Activated naive CD8-positive, alpha-beta T cell treated with anti-CD3 and anti-CD28 coated beads, Interleukin-2, amount 50 U/mL, for 24 hours (primary cell): ENCODE measurements around the gene TRPC3.

Experiments
- ATAC-seq: fragments of 150-1000 bp; cut with Tn5 transposase; one replicate; pipeline ENCODE4 v1.10.0; 2021
- DNase-seq: peaks from one replicate; pipeline ENCODE4 v3.0.0; 2021
- H3K27ac Mint-ChIP-seq: one replicate; pipeline ENCODE4 v1.8.0; 2021; ENCODE audit warnings: mild to moderate bottlenecking, mixed read lengths
- H3K27me3 Mint-ChIP-seq: one replicate; pipeline ENCODE4 v1.8.0; 2021; ENCODE audit warnings: mixed read lengths
- H3K36me3 Mint-ChIP-seq: one replicate; pipeline ENCODE4 v1.8.0; 2021; ENCODE audit warnings: low read depth, mixed read lengths
- H3K4me1 Mint-ChIP-seq: one replicate; pipeline ENCODE4 v1.8.0; 2021; ENCODE audit warnings: mixed read lengths
- H3K4me3 Mint-ChIP-seq: one replicate; pipeline ENCODE4 v1.8.0; 2021; ENCODE audit warnings: mild to moderate bottlenecking, moderate library complexity, mixed read lengths
- H3K9me3 Mint-ChIP-seq: one replicate; pipeline ENCODE4 v1.8.0; 2021; ENCODE audit warnings: mixed read lengths

TRPC3 gene

DNA sequence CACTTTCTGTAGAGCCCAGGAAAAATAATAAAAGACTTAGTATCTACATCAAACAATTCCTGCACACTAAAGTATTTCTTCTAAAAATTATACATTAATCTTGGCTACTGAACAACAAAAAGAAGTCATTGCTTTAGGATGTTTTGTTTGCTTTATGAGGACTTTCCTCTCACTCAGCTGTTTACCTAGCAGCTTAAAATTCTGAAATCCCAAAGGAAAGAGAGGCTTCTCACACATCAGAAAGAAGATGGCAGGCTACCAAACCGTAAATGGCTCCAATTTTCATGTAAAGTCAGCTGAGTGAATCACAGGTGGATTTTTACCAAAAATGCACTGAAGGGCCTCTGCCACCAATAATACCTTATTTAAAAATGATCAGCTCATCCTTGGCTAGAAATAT, 9.0 kb upstream of the TRPC3 start:
- Mint-ChIP-seq H3K36me3 (no peaks in the 10 kb centered on the region), H3K27me3 (peaks cover 19% of the 10 kb centered on the region), H3K9me3 (no peaks in the 10 kb centered on the region), H3K4me3 (no peak overlapping the region), H3K27ac (no peak overlapping the region), H3K4me1 (no peaks in the 10 kb centered on the region)
- DNase-seq (no peak), ATAC-seq (no peak)

DNA sequence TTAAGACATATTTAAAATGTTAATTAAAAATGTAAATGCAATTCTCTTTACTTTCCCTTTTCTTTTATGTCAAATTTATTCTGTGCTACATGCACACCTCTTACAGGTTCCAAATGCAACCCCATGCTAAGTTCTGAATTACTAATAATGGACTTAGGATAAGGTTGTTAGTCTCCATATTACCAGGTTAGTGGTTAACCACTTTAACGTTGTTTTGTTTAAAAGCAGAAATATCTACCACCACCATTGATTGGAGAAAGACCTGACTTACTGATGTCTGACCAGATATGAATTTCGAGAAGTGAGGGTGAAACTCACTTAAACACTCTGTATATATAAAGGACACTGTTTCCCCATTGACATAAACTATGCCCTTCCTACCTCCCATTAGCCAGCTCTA, 6.9 kb upstream of the TRPC3 start:
- DNase-seq, result no peak
- H3K27ac Mint-ChIP-seq, result no peak overlapping the region
- no peak for ATAC-seq
- H3K4me1 Mint-ChIP-seq, result no peaks in the 10 kb centered on the region
- H3K27me3 Mint-ChIP-seq, result peaks cover 12% of the 10 kb centered on the region
- H3K9me3 Mint-ChIP-seq, result no peaks in the 10 kb centered on the region
- no peaks in the 10 kb centered on the region for H3K36me3 Mint-ChIP-seq
- H3K4me3 Mint-ChIP-seq, result no peak overlapping the region

DNA sequence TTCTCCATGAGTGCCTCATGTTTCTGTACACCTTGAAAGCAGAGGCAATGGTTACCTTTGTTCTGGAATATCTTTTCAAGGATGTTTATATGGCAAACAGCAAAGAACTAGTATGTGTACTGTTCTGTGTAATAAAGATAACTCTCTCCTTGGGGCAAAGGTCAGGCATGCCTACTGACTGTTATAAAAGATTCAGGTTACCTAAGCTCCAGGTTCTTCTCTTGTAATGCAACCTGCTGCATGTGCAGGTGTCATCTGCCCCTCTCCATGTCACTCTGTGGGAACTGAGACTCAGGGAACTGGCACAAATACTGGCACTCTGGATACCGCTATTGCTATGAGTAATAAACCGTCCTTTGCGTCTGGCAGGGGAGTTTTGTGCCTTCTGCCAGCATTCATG, 5.4 kb upstream of the TRPC3 start:
- H3K36me3 Mint-ChIP-seq, result no peaks in the 10 kb centered on the region
- no peak for DNase-seq
- ATAC-seq, result no peak
- no peaks in the 10 kb centered on the region for H3K9me3 Mint-ChIP-seq
- no peak overlapping the region for H3K4me3 Mint-ChIP-seq
- peaks cover 19% of the 10 kb centered on the region for H3K27me3 Mint-ChIP-seq
- H3K27ac Mint-ChIP-seq, result no peak overlapping the region
- H3K4me1 Mint-ChIP-seq, result peaks cover 1% of the 10 kb centered on the region

DNA sequence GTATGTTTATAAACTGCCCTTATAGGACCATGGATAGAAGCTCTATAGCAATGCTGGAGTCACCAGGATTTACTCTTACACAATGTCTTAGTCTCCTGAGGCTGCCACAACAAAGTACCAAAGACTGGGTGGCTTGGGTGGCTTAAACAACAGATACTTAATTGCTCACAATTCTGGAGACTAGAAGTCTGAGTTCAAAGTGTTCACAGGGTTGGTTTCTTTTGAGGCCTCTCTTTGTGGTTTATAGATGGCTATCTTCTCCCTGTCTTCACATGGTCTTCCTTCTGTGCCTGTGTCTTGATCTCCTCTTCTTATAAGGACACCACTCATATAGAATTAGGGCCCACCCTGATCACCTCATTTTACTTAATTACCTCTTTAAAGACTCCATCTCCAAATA, 2.0 kb upstream of the TRPC3 start:
- H3K4me3 Mint-ChIP-seq, result no peak overlapping the region
- no peaks in the 10 kb centered on the region for H3K9me3 Mint-ChIP-seq
- no peaks in the 10 kb centered on the region for H3K36me3 Mint-ChIP-seq
- DNase-seq, result no peak
- H3K27ac Mint-ChIP-seq, result no peak overlapping the region
- H3K4me1 Mint-ChIP-seq, result peaks cover 8% of the 10 kb centered on the region
- H3K27me3 Mint-ChIP-seq, result peaks cover 36% of the 10 kb centered on the region
- ATAC-seq, result no peak

DNA sequence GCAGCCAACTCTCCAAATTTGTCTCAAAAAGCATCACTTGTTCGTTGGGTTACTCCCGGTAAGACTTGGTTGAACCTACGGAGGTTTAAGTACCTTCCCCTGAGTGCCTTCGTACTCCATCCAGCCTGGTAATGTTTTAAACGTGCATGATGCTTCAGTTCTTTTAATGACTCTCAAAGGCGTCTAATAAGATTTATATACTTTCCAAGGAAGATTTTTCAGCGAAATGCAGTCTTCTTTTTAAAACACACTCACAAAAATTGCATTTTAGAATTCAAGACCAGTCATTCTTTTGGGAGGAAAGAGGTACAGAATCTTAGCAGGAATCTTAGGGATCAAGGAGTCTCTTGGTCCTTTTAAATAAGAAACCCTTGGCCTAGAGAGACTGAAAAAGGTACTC, 430 bp upstream of the TRPC3 start:
- ATAC-seq (no peak), DNase-seq (no peak)
- H3K9me3 Mint-ChIP-seq, result no peaks in the 10 kb centered on the region
- H3K27ac Mint-ChIP-seq, result no peak overlapping the region
- H3K36me3 Mint-ChIP-seq, result no peaks in the 10 kb centered on the region
- peak overlapping the region; percentile 48 for H3K4me3 Mint-ChIP-seq
- peaks cover 33% of the 10 kb centered on the region for H3K27me3 Mint-ChIP-seq
- peaks cover 8% of the 10 kb centered on the region for H3K4me1 Mint-ChIP-seq

DNA sequence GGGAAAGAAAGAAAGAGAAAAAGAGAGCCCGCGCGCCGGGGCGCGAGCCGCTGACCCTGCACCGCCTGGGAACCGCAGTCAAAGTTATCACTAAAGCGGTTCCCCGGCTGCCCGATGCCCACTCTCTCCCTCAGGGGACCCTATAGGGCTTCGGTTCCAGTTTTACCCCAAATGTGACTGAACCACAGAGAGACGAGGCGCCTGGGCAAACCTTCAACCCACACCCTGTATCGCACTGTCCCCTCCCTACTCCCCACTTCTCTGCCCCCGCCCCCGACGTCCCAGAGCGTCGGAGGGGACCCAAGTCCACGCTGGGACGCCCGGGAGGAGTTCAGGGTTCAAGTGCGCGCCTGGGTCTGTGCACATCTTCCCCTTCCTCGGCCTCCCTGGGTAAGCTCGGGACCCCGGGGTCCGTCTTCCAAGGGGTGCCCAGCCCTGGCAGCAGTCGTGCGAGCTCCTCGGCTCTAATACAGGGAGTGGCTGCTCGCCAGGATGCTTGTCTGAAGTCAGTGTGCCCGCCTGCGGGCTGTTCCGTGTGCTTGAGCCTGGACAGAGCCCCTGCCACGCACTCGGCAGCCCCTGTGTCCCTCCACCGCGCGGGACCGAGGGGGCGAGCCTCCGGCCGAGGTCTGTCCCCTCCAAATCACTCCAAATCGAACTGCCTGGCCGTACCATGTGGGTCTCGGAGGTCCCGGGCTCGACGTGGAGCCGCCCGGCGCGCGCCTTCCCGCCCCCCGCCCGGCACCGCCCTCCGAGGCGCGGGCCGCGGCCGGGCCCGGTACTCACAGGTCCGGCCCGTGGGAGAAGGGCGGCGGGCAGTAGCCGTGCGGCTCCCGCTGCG, 960 bp downstream of the TRPC3 start:
- Mint-ChIP-seq H3K4me3 (peak overlapping the region; percentile 84), H3K36me3 (no peaks in the 10 kb centered on the region), H3K9me3 (no peaks in the 10 kb centered on the region), H3K27me3 (peaks cover 38% of the 10 kb centered on the region), H3K4me1 (peaks cover 8% of the 10 kb centered on the region), H3K27ac (no peak overlapping the region)
- peak; percentile 29 for ATAC-seq
- peak; percentile 16 for DNase-seq

DNA sequence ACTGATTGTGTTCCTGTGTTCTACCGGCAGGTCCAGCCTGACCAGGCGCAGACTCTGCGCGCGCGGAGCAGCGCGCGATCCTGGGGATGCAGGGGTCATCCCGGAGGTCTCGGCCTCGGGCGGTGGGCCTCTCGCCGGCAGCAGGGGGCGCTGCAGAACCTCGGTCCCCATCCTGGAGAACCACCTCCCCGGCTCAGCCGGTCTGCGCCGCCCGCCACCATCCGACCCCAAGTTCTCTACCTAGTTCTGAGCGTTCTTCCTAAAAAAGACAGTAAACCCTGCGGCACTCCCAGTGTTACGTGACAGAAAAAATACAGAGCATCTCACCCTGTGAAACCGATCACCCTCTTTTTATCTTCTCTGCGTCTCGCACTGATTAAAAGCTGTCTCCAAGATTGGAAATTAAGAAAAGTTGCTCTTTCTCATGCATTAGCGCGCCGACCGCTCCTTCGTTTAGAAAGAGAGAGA, 1.6 kb downstream of the TRPC3 start:
- no peaks in the 10 kb centered on the region for H3K36me3 Mint-ChIP-seq
- peaks cover 40% of the 10 kb centered on the region for H3K27me3 Mint-ChIP-seq
- H3K4me1 Mint-ChIP-seq, result peaks cover 8% of the 10 kb centered on the region
- peak; percentile 95 for DNase-seq
- H3K9me3 Mint-ChIP-seq, result no peaks in the 10 kb centered on the region
- ATAC-seq, result peak; percentile 93
- H3K27ac Mint-ChIP-seq, result no peak overlapping the region
- peak overlapping the region; percentile 84 for H3K4me3 Mint-ChIP-seq

DNA sequence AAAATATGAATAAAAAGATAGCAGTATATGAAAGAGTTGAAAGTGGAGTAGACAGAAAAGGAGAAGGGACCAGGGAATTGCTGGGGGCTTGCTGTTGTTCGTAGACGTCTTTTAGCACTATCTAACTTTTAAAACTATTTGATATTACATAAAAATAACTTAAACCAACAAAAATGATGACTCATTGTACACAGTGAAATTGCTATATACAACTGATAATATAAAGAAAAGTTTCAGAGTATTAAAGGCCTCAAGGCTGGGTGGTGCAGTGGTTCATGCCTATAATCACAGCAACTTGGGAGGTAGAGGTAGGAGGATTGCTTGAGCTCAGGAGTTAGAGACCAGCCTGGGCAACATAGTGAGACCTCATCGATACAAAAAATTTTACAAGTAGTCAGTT, 5.2 kb downstream of the TRPC3 start:
- no peaks in the 10 kb centered on the region for H3K9me3 Mint-ChIP-seq
- no peak overlapping the region for H3K27ac Mint-ChIP-seq
- DNase-seq (no peak), ATAC-seq (no peak)
- H3K4me1 Mint-ChIP-seq, result peaks cover 5% of the 10 kb centered on the region
- no peaks in the 10 kb centered on the region for H3K36me3 Mint-ChIP-seq
- no peak overlapping the region for H3K4me3 Mint-ChIP-seq
- peaks cover 37% of the 10 kb centered on the region for H3K27me3 Mint-ChIP-seq

DNA sequence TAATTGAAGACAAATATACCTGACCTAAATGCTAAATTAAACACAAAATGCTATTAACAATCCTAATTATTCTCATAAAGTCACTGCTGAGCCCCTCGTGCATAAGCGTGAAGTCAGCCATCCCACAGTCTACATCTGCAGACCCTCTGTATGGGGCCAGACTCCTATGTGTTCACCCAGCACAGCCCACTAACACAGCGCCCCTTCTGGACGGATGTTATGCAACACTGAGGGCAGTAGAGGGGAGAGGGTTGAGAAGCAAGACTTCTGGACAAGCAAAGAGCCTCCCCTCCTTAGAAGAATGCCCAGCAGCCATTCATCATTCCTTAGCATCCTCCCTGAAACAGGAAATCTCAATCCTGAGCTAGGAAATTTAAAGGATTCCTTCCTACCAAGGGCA, 7.9 kb downstream of the TRPC3 start:
- DNase-seq (peak; percentile 13), ATAC-seq (peak; percentile 52)
- Mint-ChIP-seq H3K27me3 (peaks cover 43% of the 10 kb centered on the region), H3K4me1 (peaks cover 4% of the 10 kb centered on the region), H3K27ac (no peak overlapping the region), H3K9me3 (no peaks in the 10 kb centered on the region), H3K4me3 (no peak overlapping the region), H3K36me3 (no peaks in the 10 kb centered on the region)

DNA sequence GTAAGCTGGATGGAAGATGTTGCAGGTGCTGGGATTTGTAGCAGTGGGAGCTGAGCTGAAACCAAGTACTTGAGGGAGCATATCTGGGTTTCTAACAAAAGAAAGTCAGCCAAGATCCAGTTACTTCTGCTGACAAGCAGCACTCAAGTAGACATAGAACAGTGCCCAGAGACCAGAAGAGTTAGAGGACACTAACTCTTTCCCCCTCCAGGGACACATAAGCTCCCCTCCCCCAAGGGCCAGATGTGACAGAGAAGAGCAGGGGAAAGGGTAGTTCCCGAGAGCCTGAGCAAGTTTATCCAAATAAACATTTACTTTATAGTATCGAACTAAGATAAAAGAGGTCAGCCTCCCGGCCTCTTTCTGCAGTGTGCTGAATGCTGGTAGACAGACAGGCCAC, 12.2 kb downstream of the TRPC3 start:
- Mint-ChIP-seq H3K36me3 (no peaks in the 10 kb centered on the region), H3K4me1 (peaks cover 10% of the 10 kb centered on the region), H3K27ac (no peak overlapping the region), H3K27me3 (peaks cover 38% of the 10 kb centered on the region), H3K9me3 (no peaks in the 10 kb centered on the region), H3K4me3 (no peak overlapping the region)
- no peak for ATAC-seq
- no peak for DNase-seq

DNA sequence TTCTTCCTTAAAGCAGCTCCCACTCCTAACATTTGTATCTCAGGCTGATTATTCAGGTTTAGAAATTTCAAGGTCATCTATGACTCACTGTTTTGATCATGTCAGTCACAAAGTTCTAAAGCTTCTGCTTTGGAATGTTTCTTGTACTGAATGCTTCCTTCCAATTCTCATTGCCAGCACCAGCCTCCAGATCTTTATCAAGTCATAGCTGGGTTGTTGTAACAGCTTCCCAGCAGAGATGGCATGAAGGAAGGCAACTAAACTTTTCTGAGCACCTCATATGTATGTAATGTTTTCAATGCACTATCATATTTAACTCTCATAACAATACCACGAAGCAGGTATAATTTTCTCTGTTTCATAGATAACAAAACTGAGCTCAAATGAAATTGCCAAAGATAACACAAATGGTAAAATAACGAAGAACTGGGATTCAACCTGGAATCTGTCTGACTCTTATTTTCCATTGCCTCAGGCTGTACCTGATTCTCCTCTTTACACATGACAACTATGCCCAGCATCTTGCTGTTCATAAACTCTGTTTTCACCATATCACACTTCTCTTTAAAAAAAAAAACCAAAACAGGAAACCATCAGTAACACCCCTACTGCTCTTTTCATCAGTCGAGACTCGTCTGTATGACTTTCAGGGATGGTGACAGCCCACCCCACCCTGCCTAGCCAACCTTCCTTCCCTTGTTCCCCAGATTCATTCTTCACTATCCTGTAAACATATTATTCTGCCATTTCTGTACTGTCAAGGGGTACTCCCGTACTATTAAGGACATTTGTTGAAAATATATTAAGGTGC, 13.4 kb downstream of the TRPC3 start:
- no peaks in the 10 kb centered on the region for H3K36me3 Mint-ChIP-seq
- no peak overlapping the region for H3K4me3 Mint-ChIP-seq
- DNase-seq (no peak), ATAC-seq (no peak)
- no peak overlapping the region for H3K27ac Mint-ChIP-seq
- H3K4me1 Mint-ChIP-seq, result peaks cover 10% of the 10 kb centered on the region
- H3K9me3 Mint-ChIP-seq, result no peaks in the 10 kb centered on the region
- H3K27me3 Mint-ChIP-seq, result peaks cover 38% of the 10 kb centered on the region

DNA sequence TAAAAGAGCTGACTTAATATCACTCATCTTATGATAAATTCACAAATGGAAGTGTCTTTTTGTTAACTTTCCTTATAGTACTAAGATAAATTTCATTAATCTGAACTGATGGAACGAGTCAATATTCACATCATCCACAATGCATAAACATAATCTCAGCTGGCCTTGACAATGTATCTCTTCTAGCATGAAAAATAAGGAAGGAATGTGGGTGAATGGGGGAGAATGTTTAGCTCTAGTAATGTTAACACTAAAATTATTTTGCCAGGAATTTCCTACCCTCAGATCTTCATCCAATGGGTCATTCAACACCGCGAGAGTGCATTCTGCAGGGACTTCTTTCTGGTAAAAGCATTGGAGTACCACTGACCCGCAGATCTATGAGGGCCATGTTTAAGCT, 15.8 kb downstream of the TRPC3 start:
- peaks cover 10% of the 10 kb centered on the region for H3K4me1 Mint-ChIP-seq
- no peaks in the 10 kb centered on the region for H3K9me3 Mint-ChIP-seq
- no peaks in the 10 kb centered on the region for H3K36me3 Mint-ChIP-seq
- no peak for DNase-seq
- no peak for ATAC-seq
- H3K27me3 Mint-ChIP-seq, result peaks cover 43% of the 10 kb centered on the region
- no peak overlapping the region for H3K4me3 Mint-ChIP-seq
- no peak overlapping the region for H3K27ac Mint-ChIP-seq

DNA sequence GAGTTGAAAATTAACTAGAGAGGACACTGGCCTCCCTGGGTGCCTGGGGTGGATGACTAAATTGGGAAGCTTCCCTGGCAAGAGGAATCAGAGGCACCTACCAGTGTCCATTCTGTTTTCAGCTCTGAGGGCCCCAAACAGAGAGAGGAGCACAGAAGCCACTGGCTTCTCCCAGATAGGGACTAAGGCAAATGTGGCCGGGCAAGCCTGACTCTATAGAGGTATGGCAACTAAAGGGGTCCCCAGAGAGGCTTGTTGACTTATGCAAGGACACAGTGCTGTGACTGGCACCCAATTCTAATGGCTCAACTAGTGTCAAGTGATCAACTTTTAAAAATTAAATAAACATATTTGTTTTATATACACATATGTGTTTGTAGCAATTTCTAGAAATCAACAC, 17.2 kb downstream of the TRPC3 start:
- H3K36me3 Mint-ChIP-seq, result no peaks in the 10 kb centered on the region
- H3K27ac Mint-ChIP-seq, result no peak overlapping the region
- peaks cover 10% of the 10 kb centered on the region for H3K4me1 Mint-ChIP-seq
- ATAC-seq (no peak), DNase-seq (no peak)
- peaks cover 39% of the 10 kb centered on the region for H3K27me3 Mint-ChIP-seq
- H3K9me3 Mint-ChIP-seq, result no peaks in the 10 kb centered on the region
- no peak overlapping the region for H3K4me3 Mint-ChIP-seq

DNA sequence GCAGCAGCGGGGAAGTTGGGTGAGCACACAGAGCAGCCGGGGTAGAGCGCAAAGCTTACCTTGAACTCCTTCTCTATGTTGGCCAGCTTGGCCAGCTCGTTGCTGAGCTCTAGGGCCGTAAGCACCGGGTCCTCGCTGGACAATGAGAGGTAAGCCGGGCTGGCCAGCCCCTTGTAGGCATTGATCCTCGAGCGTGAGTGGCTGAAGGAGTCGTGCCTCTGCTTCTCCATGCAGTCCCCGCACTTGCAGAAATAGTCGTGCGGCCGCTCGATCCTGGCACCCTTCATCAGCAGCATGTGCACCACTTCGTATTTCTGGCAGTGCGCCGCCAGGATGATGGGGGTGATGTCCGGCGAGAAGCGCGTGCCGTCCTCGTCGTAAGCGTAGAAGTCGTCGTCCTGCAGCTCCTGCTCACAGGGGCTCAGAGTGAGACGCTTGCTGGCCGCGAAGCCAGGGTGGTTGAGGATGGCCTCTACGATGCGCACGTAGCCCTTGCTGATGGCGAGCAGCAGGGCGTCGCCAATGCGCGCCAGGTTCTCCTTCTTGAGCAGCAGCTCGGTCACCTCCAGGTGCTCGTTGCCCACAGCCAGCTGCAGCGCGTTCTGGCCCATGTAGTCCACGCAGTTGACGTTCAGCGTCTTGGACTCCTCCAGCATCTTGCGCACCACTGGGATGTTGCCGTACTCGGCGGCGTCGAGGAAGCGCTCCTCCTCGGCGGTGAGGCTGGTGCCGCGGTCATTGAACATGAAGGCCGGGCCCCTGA, 19.5 kb downstream of the TRPC3 start:
- peaks cover 29% of the 10 kb centered on the region for H3K27me3 Mint-ChIP-seq
- H3K4me3 Mint-ChIP-seq, result no peak overlapping the region
- H3K36me3 Mint-ChIP-seq, result no peaks in the 10 kb centered on the region
- no peak overlapping the region for H3K27ac Mint-ChIP-seq
- no peak for DNase-seq
- ATAC-seq, result peak; percentile 24
- no peaks in the 10 kb centered on the region for H3K4me1 Mint-ChIP-seq
- no peaks in the 10 kb centered on the region for H3K9me3 Mint-ChIP-seq
